Stimulated activated CD8-positive, alpha-beta memory T cell treated with anti-CD3 and anti-CD28 coated beads, Interleukin-7, amount 100 ng/mL, for 48 hours (primary cell): ENCODE measurements around the gene NRXN3.

ENCODE experiments used
- DNase-seq, 2 donors: peaks; one replicate each; pipeline ENCODE4 v3.0.0-alpha.2; 2020; ENCODE audit warnings: low read depth in 1 of 2; ENCODE audit errors: extremely low read depth in 1 of 2

Gene NRXN3

GRCh38 chr14:79543967-79544697 lies 1374.0 kb downstream of the NRXN3 start:
- DNase-seq, result no peak

- no peak for DNase-seq
These were observed 1374.5 kb downstream of the NRXN3 start for GRCh38 chr14:79544698-79545070.

- no peak for DNase-seq
These were observed 1378.7 kb downstream of the NRXN3 start for GRCh38 chr14:79548836-79549235.

- DNase-seq, result no peak
These were observed 1379.3 kb downstream of the NRXN3 start for GRCh38 chr14:79549515-79549914.

- DNase-seq, result no peak
These were observed 1381.3 kb downstream of the NRXN3 start for GRCh38 chr14:79551523-79551922.

GRCh38 chr14:79552778-79553177 lies 1382.6 kb downstream of the NRXN3 start:
- DNase-seq, result no peak

GRCh38 chr14:79554816-79555215 lies 1384.6 kb downstream of the NRXN3 start:
- DNase-seq, result no peak

- DNase-seq, result no peak
These were observed 1385.3 kb downstream of the NRXN3 start for GRCh38 chr14:79555429-79555828.

GRCh38 chr14:79557309-79557708 lies 1387.1 kb downstream of the NRXN3 start:
- DNase-seq, result no peak

GRCh38 chr14:79562185-79562584 lies 1392.0 kb downstream of the NRXN3 start:
- no peak for DNase-seq

- DNase-seq, result no peak
These were observed 1394.2 kb downstream of the NRXN3 start for GRCh38 chr14:79564371-79564770.

GRCh38 chr14:79567306-79567705 lies 1397.1 kb downstream of the NRXN3 start:
- no peak for DNase-seq

GRCh38 chr14:79568594-79568993 lies 1398.4 kb downstream of the NRXN3 start:
- DNase-seq, result no peak

GRCh38 chr14:79569072-79569471 lies 1398.9 kb downstream of the NRXN3 start:
- DNase-seq, result no peak

- no peak for DNase-seq
These were observed 1400.5 kb downstream of the NRXN3 start for GRCh38 chr14:79570648-79571047.

GRCh38 chr14:79571366-79571765 lies 1401.2 kb downstream of the NRXN3 start:
- DNase-seq, result no peak

GRCh38 chr14:79573486-79573885 lies 1403.3 kb downstream of the NRXN3 start:
- DNase-seq, result no peak

GRCh38 chr14:79575032-79575431 lies 1404.9 kb downstream of the NRXN3 start:
- DNase-seq, result no peak

- DNase-seq, result no peak
These were observed 1406.3 kb downstream of the NRXN3 start for GRCh38 chr14:79576424-79576823.

GRCh38 chr14:79578470-79578869 lies 1408.3 kb downstream of the NRXN3 start:
- DNase-seq, result no peak

GRCh38 chr14:79580414-79580813 lies 1410.2 kb downstream of the NRXN3 start:
- DNase-seq, result no peak

GRCh38 chr14:79580906-79581305 lies 1410.7 kb downstream of the NRXN3 start:
- no peak for DNase-seq

- no peak for DNase-seq
These were observed 1411.9 kb downstream of the NRXN3 start for GRCh38 chr14:79581912-79582576.
